ENCODE results near the gene SELENOP.
"Not testable (repeated sequence)": the region's sequence is repeated elsewhere in the genome, so short reads cannot be mapped to it uniquely, and the experiment has no call there.

SELENOP gene

GRCh38 chr5:42825422-42826148 lies 13.9 kb upstream of the SELENOP start:
- no peak for DNase-seq

- no peak for DNase-seq
These were observed 12.8 kb upstream of the SELENOP start for GRCh38 chr5:42824347-42824976.

- DNase-seq = no peak
These were observed 10.9 kb upstream of the SELENOP start for GRCh38 chr5:42822548-42822947.

- DNase-seq = no peak
These were observed 8.1 kb upstream of the SELENOP start for GRCh38 chr5:42819745-42820144.

- DNase-seq = not testable (repeated sequence)
These were observed 4.9 kb upstream of the SELENOP start for GRCh38 chr5:42816546-42816945.

- no peak for DNase-seq
These were observed 1.8 kb upstream of the SELENOP start for GRCh38 chr5:42813533-42813932.

GRCh38 chr5:42812620-42813019 lies 928 bp upstream of the SELENOP start:
- DNase-seq = no peak

- no peak for DNase-seq
These were observed 680 bp downstream of the SELENOP start for GRCh38 chr5:42810834-42811590.

GRCh38 chr5:42808888-42809611 lies 2.6 kb downstream of the SELENOP start:
- no peak for DNase-seq

- no peak for DNase-seq
These were observed 3.8 kb downstream of the SELENOP start for GRCh38 chr5:42807722-42808447.

- no peak for DNase-seq
These were observed 4.9 kb downstream of the SELENOP start for GRCh38 chr5:42806701-42807262.

- no peak for DNase-seq
These were observed 5.5 kb downstream of the SELENOP start for GRCh38 chr5:42806004-42806700.

- DNase-seq = no peak
These were observed 6.9 kb downstream of the SELENOP start for GRCh38 chr5:42804717-42805339.

- no peak for DNase-seq
These were observed 10.1 kb downstream of the SELENOP start for GRCh38 chr5:42801516-42802166.

GRCh38 chr5:42800748-42801330 lies 10.9 kb downstream of the SELENOP start:
- DNase-seq = no peak

- no peak for DNase-seq
These were observed 12.0 kb downstream of the SELENOP start for GRCh38 chr5:42799668-42800114.

GRCh38 chr5:42799241-42799608 lies 12.5 kb downstream of the SELENOP start:
- no peak for DNase-seq

- no peak for DNase-seq
These were observed 13.1 kb downstream of the SELENOP start for GRCh38 chr5:42798284-42799240.

- DNase-seq = no peak
These were observed 20.5 kb downstream of the SELENOP start for GRCh38 chr5:42791151-42791550.
